WTC11 (cell line): ENCODE data around the gene PDS5A. TPM values are rescaled to one million over a fixed set of nuclear protein-coding genes. Genes with fewer than 3 reads are reported as not detected.

Experiments
- ATAC-seq: fragments of 200-7000 bp; cut with Tn5 transposase; 2 replicates; pipeline ENCODE4 v1.10.0; 2021; ENCODE audit warnings: mild to moderate bottlenecking, moderate library complexity
- CTCF ChIA-PET: fragments of 300-600 bp; sonication (Branson Sonifier 250); formaldehyde crosslinking; loops from one replicate; lab custom pipeline; 2021; ENCODE audit warnings: antibody characterized with exemption; lab: Charles Lee
- POLR2A ChIA-PET: fragments of 350-600 bp; sonication (Branson Sonifier 250); formaldehyde crosslinking; loops from one replicate; lab custom pipeline; 2021; ENCODE audit warnings: antibody characterized with exemption; lab: Charles Lee
- DNase-seq: peaks from one replicate; pipeline ENCODE4 v3.0.0; 2021; ENCODE audit warnings: low spot score
- H3K27ac Mint-ChIP-seq: 2 replicates; pipeline ENCODE4 v1.8.0; 2021; ENCODE audit warnings: mixed read lengths
- H3K27me3 Mint-ChIP-seq: 2 replicates; pipeline ENCODE4 v1.8.0; 2021; ENCODE audit warnings: low read depth, mild to moderate bottlenecking, moderate library complexity, mixed read lengths
- H3K36me3 Mint-ChIP-seq: 2 replicates; pipeline ENCODE4 v1.8.0; 2021; ENCODE audit warnings: mixed read lengths
- H3K4me1 Mint-ChIP-seq: 2 replicates; pipeline ENCODE4 v1.8.0; 2022; ENCODE audit warnings: mixed read lengths
- H3K4me3 Mint-ChIP-seq: 2 replicates; pipeline ENCODE4 v1.8.0; 2021; ENCODE audit warnings: mild to moderate bottlenecking, moderate library complexity, mixed read lengths
- H3K9me3 Mint-ChIP-seq: 2 replicates; pipeline ENCODE4 v1.8.0; 2021; ENCODE audit warnings: mixed read lengths
- ARID4B ChIP-seq: sonication (generic); formaldehyde crosslinking; IDR thresholded peaks from 2 replicates; pipeline ENCODE4 v1.8.0; 2023; ENCODE audit warnings: missing genetic modification reagents, mild to moderate bottlenecking, borderline replicate concordance
- CREM ChIP-seq: sonication (generic); formaldehyde crosslinking; IDR thresholded peaks from 2 replicates; pipeline ENCODE4 v1.8.1; 2022; ENCODE audit warnings: mild to moderate bottlenecking, missing genetic modification reagents, moderate library complexity
- E2F5 ChIP-seq: sonication (generic); formaldehyde crosslinking; IDR thresholded peaks from 2 replicates; pipeline ENCODE4 v1.8.1; 2022; ENCODE audit warnings: mild to moderate bottlenecking, moderate library complexity, missing genetic modification reagents
- ELF4 ChIP-seq: sonication (generic); formaldehyde crosslinking; IDR thresholded peaks from 2 replicates; pipeline ENCODE4 v1.8.1; 2022; ENCODE audit warnings: low read depth, mild to moderate bottlenecking, moderate library complexity, missing genetic modification reagents
- EMX1 ChIP-seq: fragments of 250-450 bp; sonication (Bioruptor Pico); IDR thresholded peaks from 2 replicates; pipeline ENCODE4 v1.8.0; 2021; ENCODE audit warnings: mild to moderate bottlenecking
- ESRRA ChIP-seq: sonication (generic); formaldehyde crosslinking; IDR thresholded peaks from 2 replicates; pipeline ENCODE4 v1.8.1; 2022; ENCODE audit warnings: mild to moderate bottlenecking, missing genetic modification reagents, borderline replicate concordance
- FOXJ3 ChIP-seq: sonication (generic); formaldehyde crosslinking; IDR thresholded peaks from 2 replicates; pipeline ENCODE4 v1.9.0; 2021; ENCODE audit warnings: missing genetic modification reagents, mild to moderate bottlenecking, borderline replicate concordance
- JAZF1 ChIP-seq: fragments of 250-450 bp; sonication (Bioruptor Pico); IDR thresholded peaks from 2 replicates; pipeline ENCODE4 v1.9.0; 2021; ENCODE audit warnings: moderate library complexity, mild to moderate bottlenecking, inconsistent platforms
- MLX ChIP-seq: sonication (generic); formaldehyde crosslinking; IDR thresholded peaks from 2 replicates; pipeline ENCODE4 v1.8.1; 2023; ENCODE audit warnings: mild to moderate bottlenecking, missing genetic modification reagents, moderate library complexity
- NR2C2 ChIP-seq: sonication (generic); formaldehyde crosslinking; IDR thresholded peaks from 2 replicates; pipeline ENCODE4 v1.8.0; 2022; ENCODE audit warnings: mild to moderate bottlenecking, missing genetic modification reagents
- PRDM15 ChIP-seq: sonication (generic); formaldehyde crosslinking; IDR thresholded peaks from 2 replicates; pipeline ENCODE4 v1.8.0; 2022; ENCODE audit warnings: missing genetic modification reagents
- TCF7 ChIP-seq: sonication (generic); formaldehyde crosslinking; IDR thresholded peaks from 2 replicates; pipeline ENCODE4 v1.8.0; 2022; ENCODE audit warnings: mild to moderate bottlenecking, low read depth, missing genetic modification reagents, moderate library complexity
- TP53 ChIP-seq: sonication (generic); formaldehyde crosslinking; IDR thresholded peaks from 2 replicates; pipeline ENCODE4 v1.8.1; 2023; ENCODE audit warnings: mild to moderate bottlenecking, missing genetic modification reagents
- USF1 ChIP-seq: sonication (generic); formaldehyde crosslinking; IDR thresholded peaks from 2 replicates; pipeline ENCODE4 v1.8.0; 2022; ENCODE audit warnings: mild to moderate bottlenecking, missing genetic modification reagents
- ZNF138 ChIP-seq: sonication (generic); formaldehyde crosslinking; conservative IDR thresholded peaks from 2 replicates; pipeline ENCODE4 v1.8.1; 2022; ENCODE audit warnings: mild to moderate bottlenecking, moderate library complexity, missing genetic modification reagents
- ZNF281 ChIP-seq: sonication (generic); formaldehyde crosslinking; IDR thresholded peaks from 2 replicates; pipeline ENCODE4 v1.8.0; 2023; ENCODE audit warnings: mild to moderate bottlenecking, missing genetic modification reagents
- total RNA-seq: library from RNA; stranded (reverse); gene quantifications from 3 replicates; pipeline ENCODE4 v1.2.3, GENCODE V29; 2021

PDS5A gene
- total RNA-seq, 1 experiment from 2014 or later: 61.7 TPM

- Mint-ChIP-seq H3K4me3 (no peak overlapping the region), H3K9me3 (no peaks in the 10 kb centered on the region), H3K4me1 (peaks cover 15% of the 10 kb centered on the region), H3K36me3 (peaks cover 8% of the 10 kb centered on the region), H3K27me3 (no peaks in the 10 kb centered on the region), H3K27ac (no peak overlapping the region; the same call in 1 of the 2 replicates)
- no peak for DNase-seq
- no peak for TF ChIP-seq MLX
- no peak for TF ChIP-seq ARID4B (CRISPR knock-in tag)
- no peak for TF ChIP-seq NR2C2 (CRISPR knock-in tag)
- no peak for TF ChIP-seq ESRRA (CRISPR knock-in tag)
- no peak for TF ChIP-seq JAZF1
- TF ChIP-seq PRDM15 (CRISPR knock-in tag): no peak
- TF ChIP-seq EMX1 (CRISPR knock-in tag): no peak
- no peak for TF ChIP-seq ZNF281 (CRISPR knock-in tag)
- TF ChIP-seq TCF7 (CRISPR knock-in tag): no peak
- no peak for TF ChIP-seq ELF4
- no peak for TF ChIP-seq ZNF138 (CRISPR knock-in tag)
- no peak for TF ChIP-seq TP53 (CRISPR knock-in tag)
- TF ChIP-seq CREM (CRISPR knock-in tag): no peak
- TF ChIP-seq E2F5 (CRISPR knock-in tag): no peak
- no peak for TF ChIP-seq FOXJ3 (CRISPR knock-in tag)
- no peak for TF ChIP-seq USF1 (CRISPR knock-in tag)
- ChIA-PET CTCF (interaction anchor here (0.9 kb wide), 1 partner anchor 349 kb away, joined by 3 read pairs; no protein-coding TSS in a partner anchor), POLR2A (no interaction called here)
- no peak for ATAC-seq
Measured at GRCh38 chr4:39818646-39819045, 159.1 kb downstream of the PDS5A start.
